Activated B cell treated with CpG ODN at 0.5 μM for 24 hours (primary cell): ENCODE measurements around the gene CORO2B. TPM values are rescaled to one million over a fixed set of nuclear protein-coding genes. Genes with fewer than 3 reads are reported as not detected.

Experiments used
- ATAC-seq: fragments of 200-7000 bp; cut with Tn5 transposase; one replicate; pipeline ENCODE4 v1.10.0; 2021; ENCODE audit warnings: low read depth, mild to moderate bottlenecking, moderate library complexity
- CTCF ChIA-PET: fragments of 350-600 bp; sonication (Branson Sonifier 250); formaldehyde crosslinking; loops from one replicate; lab custom pipeline; 2021; ENCODE audit warnings: antibody characterized with exemption; lab: Charles Lee
- POLR2A ChIA-PET: fragments of 350-600 bp; sonication (Branson Sonifier 250); formaldehyde crosslinking; loops from one replicate; lab custom pipeline; 2021; ENCODE audit warnings: antibody characterized with exemption; lab: Charles Lee
- DNase-seq: peaks from one replicate; pipeline ENCODE4 v3.0.0; 2022
- H3K27ac Mint-ChIP-seq: one replicate; pipeline ENCODE4 v1.8.0; 2020; ENCODE audit warnings: mixed read lengths
- H3K27me3 Mint-ChIP-seq: one replicate; pipeline ENCODE4 v1.8.0; 2021; ENCODE audit warnings: mixed read lengths
- H3K36me3 Mint-ChIP-seq: one replicate; pipeline ENCODE4 v1.8.0; 2021; ENCODE audit warnings: low read depth, mixed read lengths
- H3K4me1 Mint-ChIP-seq: one replicate; pipeline ENCODE4 v1.8.0; 2021; ENCODE audit warnings: mixed read lengths
- H3K4me3 Mint-ChIP-seq: one replicate; pipeline ENCODE4 v1.8.0; 2020; ENCODE audit warnings: mild to moderate bottlenecking, mixed read lengths
- H3K9me3 Mint-ChIP-seq: one replicate; pipeline ENCODE4 v1.8.0; 2020; ENCODE audit warnings: mixed read lengths
- intact Hi-C: fragments of 100-400 bp; cut with micrococcal nuclease; formaldehyde crosslinking; loops from one replicate; pipeline ENCODE4 v1.15.1; 2024
- total RNA-seq: library from RNA; stranded (reverse); gene quantifications from 2 replicates; pipeline ENCODE4 v1.2.3, GENCODE V29; 2022
- TF ChIP-seq, protein P1 (sequence below): fragments of 200-600 bp; IDR thresholded peaks from one replicate; pipeline ENCODE4 v1.8.0; 2022; ENCODE audit warnings: antibody characterized with exemption, mild to moderate bottlenecking

CORO2B gene
- total RNA-seq, 1 donor from 2014 or later = 1.0 TPM

DNA sequence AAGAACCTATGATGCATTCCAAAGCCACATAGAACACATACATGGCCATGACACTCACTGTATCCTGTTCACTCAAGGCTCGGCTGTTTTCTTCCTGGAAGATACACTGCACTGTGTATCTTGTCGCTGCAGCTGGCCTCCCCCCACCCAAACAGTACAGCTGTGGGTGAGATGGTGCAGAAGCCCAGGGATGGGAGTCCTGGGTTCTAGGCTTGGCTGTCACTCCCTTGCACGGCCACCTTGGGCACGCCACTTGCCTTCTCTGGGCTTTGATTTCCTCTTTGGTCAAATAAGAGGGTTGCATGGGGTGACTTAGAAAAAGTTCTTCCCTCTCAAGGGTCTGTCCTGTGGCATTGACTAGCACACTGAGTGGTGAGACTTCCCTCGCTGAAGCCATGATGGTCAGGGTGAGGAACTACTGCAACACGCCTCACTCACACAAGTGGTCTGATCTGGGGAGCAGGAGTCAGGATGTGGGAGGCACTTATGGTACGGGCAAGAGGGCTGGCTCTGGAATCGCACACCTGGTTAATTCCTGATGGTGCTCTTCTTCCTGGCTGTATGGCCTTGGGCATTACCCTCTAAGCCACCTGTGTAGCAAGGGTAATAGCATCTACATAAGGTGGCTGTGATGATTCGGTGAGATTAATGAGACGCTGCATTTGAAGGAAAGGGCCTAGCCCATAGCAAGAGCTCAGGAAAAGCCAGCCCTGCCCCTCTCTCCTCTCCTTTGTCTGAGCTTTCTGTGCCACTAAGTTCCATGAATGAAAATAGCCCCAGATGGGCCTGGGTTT is 197.9 kb downstream of the CORO2B start:
- ATAC-seq (no peak), DNase-seq (no peak)
- TF ChIP-seq, protein P1, sequence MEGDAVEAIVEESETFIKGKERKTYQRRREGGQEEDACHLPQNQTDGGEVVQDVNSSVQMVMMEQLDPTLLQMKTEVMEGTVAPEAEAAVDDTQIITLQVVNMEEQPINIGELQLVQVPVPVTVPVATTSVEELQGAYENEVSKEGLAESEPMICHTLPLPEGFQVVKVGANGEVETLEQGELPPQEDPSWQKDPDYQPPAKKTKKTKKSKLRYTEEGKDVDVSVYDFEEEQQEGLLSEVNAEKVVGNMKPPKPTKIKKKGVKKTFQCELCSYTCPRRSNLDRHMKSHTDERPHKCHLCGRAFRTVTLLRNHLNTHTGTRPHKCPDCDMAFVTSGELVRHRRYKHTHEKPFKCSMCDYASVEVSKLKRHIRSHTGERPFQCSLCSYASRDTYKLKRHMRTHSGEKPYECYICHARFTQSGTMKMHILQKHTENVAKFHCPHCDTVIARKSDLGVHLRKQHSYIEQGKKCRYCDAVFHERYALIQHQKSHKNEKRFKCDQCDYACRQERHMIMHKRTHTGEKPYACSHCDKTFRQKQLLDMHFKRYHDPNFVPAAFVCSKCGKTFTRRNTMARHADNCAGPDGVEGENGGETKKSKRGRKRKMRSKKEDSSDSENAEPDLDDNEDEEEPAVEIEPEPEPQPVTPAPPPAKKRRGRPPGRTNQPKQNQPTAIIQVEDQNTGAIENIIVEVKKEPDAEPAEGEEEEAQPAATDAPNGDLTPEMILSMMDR = no peak
- intact Hi-C loops = no loop called here
- ChIA-PET CTCF (no interaction called here), POLR2A (interaction anchor here (1.1 kb wide), 1 partner anchor 42 kb away, joined by 3 read pairs; no protein-coding TSS in a partner anchor)
- peaks cover 35% of the 10 kb centered on the region for H3K36me3 Mint-ChIP-seq
- H3K27me3 Mint-ChIP-seq = no peaks in the 10 kb centered on the region
- peaks cover under 1% of the 10 kb centered on the region for H3K4me1 Mint-ChIP-seq
- H3K4me3 Mint-ChIP-seq = no peak overlapping the region
- no peaks in the 10 kb centered on the region for H3K9me3 Mint-ChIP-seq
- no peak overlapping the region for H3K27ac Mint-ChIP-seq

Other genes with a start within 250 kb of the CORO2B start
- gene ITGA11, start 146.8 kb upstream of the CORO2B start, total RNA-seq = not detected in 2 replicates
- 199 and 218 TPM in 2 replicates for gene ANP32A, start 241.9 kb downstream of the CORO2B start, total RNA-seq